Measurements from ENCODE around the gene TTC14. TPM values are rescaled to one million over a fixed set of nuclear protein-coding genes. Genes with fewer than 3 reads are reported as not detected.
"Not testable (repeated sequence)": the region's sequence is repeated elsewhere in the genome, so short reads cannot be mapped to it uniquely, and the experiment has no call there.

The TTC14 gene
- total and polyA plus RNA-seq, 2 donors: 18.0 to 71.3 TPM

DNA sequence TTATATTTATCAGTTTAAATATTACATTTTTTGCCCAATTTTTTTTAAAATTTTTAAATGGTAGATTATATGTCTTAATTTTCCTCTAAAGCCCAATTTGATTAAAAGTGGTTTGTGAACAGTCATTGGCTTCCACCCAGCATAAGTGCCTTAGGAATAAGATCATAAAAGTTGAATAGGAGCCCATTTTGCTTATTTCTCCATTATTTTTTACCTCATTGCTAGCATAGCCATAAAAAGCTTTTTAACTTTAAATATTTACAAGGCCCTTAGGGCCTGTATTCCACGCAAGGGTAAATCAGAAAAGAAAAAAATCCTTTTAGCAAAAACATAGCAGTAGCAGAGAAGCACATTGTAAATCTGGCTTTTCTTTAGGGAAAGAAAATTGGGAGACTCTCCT is 9.0 kb downstream of the TTC14 start:
- WGBS: 62% methylated on average over 1 of the region's 1 CpG
- no peak overlapping the region for H3K27ac ChIP-seq (ENCODE audit: low read depth)
- no peak for DNase-seq (ENCODE audit: extremely low spot score)
- no peaks in the 10 kb centered on the region for H3K4me1 ChIP-seq (ENCODE audit: insufficient read depth)
- H3K4me3 ChIP-seq (ENCODE audit: low read depth, low read length): no peak overlapping the region
- peaks cover 9% of the 10 kb centered on the region for H3K36me3 ChIP-seq (ENCODE audit: insufficient read depth)

DNA sequence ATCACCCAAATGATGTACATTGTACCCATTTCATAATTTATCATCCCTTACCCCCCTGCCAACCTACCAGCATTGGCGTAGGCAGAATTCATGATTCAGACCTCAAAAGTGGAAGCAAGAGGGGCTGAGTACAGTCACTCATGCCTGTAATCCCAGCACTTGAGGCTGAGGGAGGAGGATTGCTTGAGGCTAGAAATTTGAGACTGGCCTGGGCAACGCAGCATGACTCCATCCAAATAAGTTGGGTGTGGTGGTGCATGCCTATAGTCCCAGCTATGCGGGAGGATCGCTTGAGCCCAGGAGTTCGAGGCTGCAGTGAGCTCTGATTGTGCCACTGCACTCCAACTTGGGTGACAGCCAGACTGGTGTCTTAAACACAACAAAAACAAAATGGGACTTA is 10.4 kb downstream of the TTC14 start:
- Histone ChIP-seq H3K4me1 (ENCODE audit: insufficient read depth) (no peaks in the 10 kb centered on the region), H3K27ac (ENCODE audit: low read depth) (no peak overlapping the region), H3K36me3 (ENCODE audit: insufficient read depth) (peaks cover 7% of the 10 kb centered on the region), H3K4me3 (ENCODE audit: low read depth, low read length) (no peak overlapping the region)
- 91% methylated on average over 5 of the region's 5 CpGs for WGBS
- DNase-seq (ENCODE audit: extremely low spot score): no peak

DNA sequence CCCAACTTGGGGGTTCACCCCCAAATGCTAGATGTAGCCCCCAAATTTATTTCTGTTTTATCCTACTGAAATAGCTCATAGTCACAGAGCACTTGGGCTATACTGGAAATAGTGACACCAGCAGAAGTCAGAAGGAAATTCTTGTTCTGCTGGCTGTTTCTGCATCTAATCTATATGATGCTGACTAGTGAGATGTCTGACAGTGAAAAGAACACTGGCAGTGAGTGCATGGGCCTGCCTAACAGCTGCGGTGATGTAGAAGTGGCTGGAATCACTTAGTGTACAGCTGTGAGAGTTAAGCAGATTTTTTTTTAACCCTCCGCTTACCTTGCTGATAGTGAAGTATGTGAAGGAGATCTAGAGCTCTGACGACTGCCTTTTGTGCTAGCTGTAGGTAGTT is 14.0 kb downstream of the TTC14 start:
- 51% methylated on average over 3 of the region's 3 CpGs for WGBS

DNA sequence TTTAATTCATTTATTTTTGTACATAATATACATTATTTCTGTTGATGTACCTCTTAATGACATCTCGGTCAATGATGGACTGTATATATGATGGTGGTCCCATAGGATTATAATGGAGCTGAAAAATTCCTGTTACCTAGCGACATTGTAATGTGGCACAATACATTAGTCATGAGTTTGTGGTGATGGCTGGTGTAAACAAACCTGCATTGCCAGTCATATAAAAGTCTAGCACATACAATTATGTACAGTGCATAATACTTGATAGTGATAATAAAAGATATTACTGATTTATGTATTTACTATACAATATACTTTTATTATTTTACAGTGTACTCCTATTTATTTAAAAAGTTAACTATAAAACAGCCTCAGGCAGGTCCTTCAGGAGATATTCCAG is 15.1 kb downstream of the TTC14 start:
- Histone ChIP-seq H3K4me3 (ENCODE audit: low read depth, low read length) (no peak overlapping the region), H3K27ac (ENCODE audit: low read depth) (no peak overlapping the region), H3K4me1 (ENCODE audit: insufficient read depth) (no peaks in the 10 kb centered on the region), H3K36me3 (ENCODE audit: insufficient read depth) (peaks cover 4% of the 10 kb centered on the region)
- DNase-seq (ENCODE audit: extremely low spot score): no peak
- WGBS: 93% methylated on average over 2 of the region's 2 CpGs

More for the DNA sequence above, 14.0 kb downstream of the TTC14 start:
- Histone ChIP-seq H3K4me3 (ENCODE audit: low read depth, low read length) (no peak overlapping the region), H3K4me1 (ENCODE audit: insufficient read depth) (no peaks in the 10 kb centered on the region), H3K36me3 (ENCODE audit: insufficient read depth) (peaks cover 4% of the 10 kb centered on the region), H3K27ac (ENCODE audit: low read depth) (no peak overlapping the region)
- DNase-seq (ENCODE audit: extremely low spot score): no peak

DNA sequence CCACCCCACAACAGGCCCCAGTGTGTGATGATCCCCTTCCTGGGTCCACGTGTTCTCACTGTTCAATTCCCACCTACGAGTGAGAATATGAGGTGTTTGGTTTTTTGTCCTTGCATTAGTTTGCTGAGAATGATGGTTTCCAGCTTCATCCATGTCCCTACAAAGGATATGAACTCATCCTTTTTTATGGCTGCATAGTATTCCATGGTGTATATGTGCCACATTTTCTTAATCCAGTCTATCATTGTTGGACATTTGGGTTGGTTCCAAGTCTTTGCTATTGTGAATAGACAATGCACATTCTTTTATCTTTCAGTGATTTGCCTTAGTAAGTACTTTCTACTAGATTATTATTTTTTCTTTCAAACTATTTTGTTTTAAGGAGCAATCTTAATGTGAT is 16.6 kb downstream of the TTC14 start:
- H3K4me3 ChIP-seq (ENCODE audit: low read depth, low read length); H3K27ac ChIP-seq (ENCODE audit: low read depth); H3K36me3 ChIP-seq (ENCODE audit: insufficient read depth); DNase-seq (ENCODE audit: extremely low spot score); H3K4me1 ChIP-seq (ENCODE audit: insufficient read depth): not testable (repeated sequence)
- 96% methylated on average over 2 of the region's 2 CpGs for WGBS

DNA sequence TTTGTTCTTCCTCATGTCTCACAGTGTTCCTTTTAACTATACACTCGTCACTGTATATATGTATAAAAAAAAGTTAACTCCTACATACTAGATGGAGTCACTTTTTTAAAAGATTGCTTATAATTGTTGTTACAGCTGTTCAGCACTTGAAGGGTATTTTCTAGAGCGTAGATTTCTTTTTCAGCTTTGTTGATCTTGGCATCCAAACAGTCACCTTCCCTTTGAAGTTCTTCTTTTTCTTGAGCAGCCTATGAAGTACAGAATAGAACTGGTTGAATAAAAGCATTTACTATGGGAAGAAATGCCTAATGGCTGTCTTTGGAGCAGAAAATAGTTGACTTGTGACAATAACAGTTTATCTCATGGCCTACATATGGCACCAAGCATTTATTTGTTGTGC is 17.8 kb downstream of the TTC14 start:
- H3K27ac ChIP-seq (ENCODE audit: low read depth): no peak overlapping the region
- no peaks in the 10 kb centered on the region for H3K4me1 ChIP-seq (ENCODE audit: insufficient read depth)
- WGBS: 86% methylated on average over 2 of the region's 2 CpGs
- no peak for DNase-seq (ENCODE audit: extremely low spot score)
- no peak overlapping the region for H3K4me3 ChIP-seq (ENCODE audit: low read depth, low read length)
- no peaks in the 10 kb centered on the region for H3K36me3 ChIP-seq (ENCODE audit: insufficient read depth)

DNA sequence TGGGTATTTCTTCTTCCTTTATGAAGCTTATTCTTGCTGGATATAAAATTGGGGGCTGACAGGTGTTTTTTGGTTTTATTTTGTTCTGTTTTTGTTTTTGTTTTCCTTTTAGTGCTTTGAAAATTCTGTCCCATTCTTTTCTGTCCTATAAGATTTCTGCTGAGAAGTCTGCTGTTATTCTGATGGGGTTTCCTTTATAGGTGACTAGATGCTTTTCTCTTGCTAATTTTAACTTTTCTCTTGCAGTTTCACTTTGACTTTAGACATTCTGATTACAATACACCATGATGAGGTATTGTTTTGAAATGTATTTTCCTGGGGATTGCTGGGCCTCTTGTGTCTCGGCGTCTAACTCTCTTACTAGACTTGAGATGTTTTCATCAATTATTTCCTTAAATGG is 22.8 kb downstream of the TTC14 start:
- 97% methylated on average over 2 of the region's 2 CpGs for WGBS
- DNase-seq (ENCODE audit: extremely low spot score): no peak
- Histone ChIP-seq H3K4me1 (ENCODE audit: insufficient read depth) (no peaks in the 10 kb centered on the region), H3K36me3 (ENCODE audit: insufficient read depth) (no peaks in the 10 kb centered on the region), H3K4me3 (ENCODE audit: low read depth, low read length) (no peak overlapping the region), H3K27ac (ENCODE audit: low read depth) (no peak overlapping the region)

DNA sequence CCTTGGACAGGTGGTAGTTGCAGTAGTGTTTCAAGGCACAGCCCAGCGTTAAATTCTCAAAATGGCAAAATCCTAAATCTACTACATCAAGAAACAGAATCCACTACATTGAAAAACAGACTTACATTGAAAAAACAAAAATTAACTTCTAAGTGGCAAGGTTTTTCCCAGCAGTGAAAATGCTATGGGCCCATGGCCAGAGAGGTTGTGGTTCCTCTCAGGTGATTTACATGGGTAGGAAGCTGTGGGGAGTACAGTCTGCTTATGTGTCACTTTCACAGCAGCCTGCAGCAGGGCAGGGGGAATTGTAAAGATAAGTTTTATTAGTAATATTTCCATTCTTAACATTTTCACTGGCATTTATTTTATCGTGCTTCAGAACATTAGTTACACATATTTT is 24.9 kb downstream of the TTC14 start:
- Histone ChIP-seq H3K4me1 (ENCODE audit: insufficient read depth) (no peaks in the 10 kb centered on the region), H3K36me3 (ENCODE audit: insufficient read depth) (no peaks in the 10 kb centered on the region), H3K4me3 (ENCODE audit: low read depth, low read length) (no peak overlapping the region), H3K27ac (ENCODE audit: low read depth) (no peak overlapping the region)
- 91% methylated on average over 2 of the region's 2 CpGs for WGBS
- no peak for DNase-seq (ENCODE audit: extremely low spot score)

DNA sequence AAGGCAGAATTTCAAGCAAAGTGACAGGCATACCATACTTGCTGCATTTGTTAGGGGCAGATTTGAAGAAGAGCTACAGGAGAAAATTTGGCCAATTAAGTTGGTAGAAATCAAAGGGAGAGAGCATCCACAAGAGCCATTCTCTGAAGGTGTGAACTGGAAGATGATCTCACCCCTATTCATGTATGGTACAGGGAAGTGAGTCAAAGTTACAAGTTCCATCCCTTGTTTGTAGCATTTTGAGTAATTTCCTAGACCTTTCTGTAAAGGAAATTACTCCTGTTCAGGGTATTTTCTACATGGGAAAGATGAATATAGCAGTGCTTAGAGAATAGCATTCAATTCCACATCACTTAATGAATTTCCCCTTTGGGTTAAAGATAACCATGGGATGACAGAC is 28.4 kb downstream of the TTC14 start:
- Histone ChIP-seq H3K4me1 (ENCODE audit: insufficient read depth) (no peaks in the 10 kb centered on the region), H3K4me3 (ENCODE audit: low read depth, low read length) (no peak overlapping the region), H3K27ac (ENCODE audit: low read depth) (no peak overlapping the region), H3K36me3 (ENCODE audit: insufficient read depth) (no peaks in the 10 kb centered on the region)
- no peak for DNase-seq (ENCODE audit: extremely low spot score)

DNA sequence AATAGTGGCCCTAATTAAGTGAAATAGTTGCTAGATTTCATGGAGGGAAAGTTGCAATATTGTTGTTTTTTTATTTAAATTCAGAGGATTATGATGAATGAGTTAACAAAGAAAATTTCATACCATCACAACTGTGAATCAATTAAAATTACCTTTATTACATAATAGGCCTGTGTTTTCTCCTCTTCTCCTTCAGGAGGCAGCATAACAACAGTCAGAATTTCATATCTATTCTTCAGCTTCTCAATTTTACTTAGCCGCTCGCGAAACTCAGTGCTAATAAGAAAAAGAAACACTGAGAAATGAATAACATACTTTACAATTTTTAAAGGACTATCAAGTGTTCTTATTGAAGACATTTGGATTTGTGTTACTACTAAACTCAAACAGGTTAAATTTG is 29.4 kb downstream of the TTC14 start:
- no peaks in the 10 kb centered on the region for H3K4me1 ChIP-seq (ENCODE audit: insufficient read depth)
- no peak overlapping the region for H3K27ac ChIP-seq (ENCODE audit: low read depth)
- no peaks in the 10 kb centered on the region for H3K36me3 ChIP-seq (ENCODE audit: insufficient read depth)
- H3K4me3 ChIP-seq (ENCODE audit: low read depth, low read length): no peak overlapping the region
- WGBS: 86% methylated on average over 3 of the region's 3 CpGs
- DNase-seq (ENCODE audit: extremely low spot score): no peak

DNA sequence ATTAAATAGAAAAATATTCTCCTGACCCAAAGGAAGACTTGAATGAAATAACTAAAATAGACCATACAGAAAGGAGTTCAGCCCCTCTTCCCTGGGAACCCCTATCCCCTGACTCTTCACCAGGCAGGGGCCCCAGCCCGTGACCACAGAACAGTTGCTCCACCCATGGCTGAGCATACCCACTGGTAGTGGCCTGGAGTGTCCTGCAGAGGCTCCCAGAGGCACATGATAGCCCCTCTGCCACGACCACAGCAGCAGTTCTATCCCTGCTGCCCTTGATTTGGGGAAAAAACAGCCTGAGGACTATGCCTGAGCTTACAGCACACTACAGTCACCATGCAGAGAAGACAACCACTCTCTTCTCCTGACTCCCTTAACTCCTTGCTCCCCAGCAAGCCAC is 31.8 kb downstream of the TTC14 start:
- no peak overlapping the region for H3K4me3 ChIP-seq (ENCODE audit: low read depth, low read length)
- DNase-seq (ENCODE audit: extremely low spot score): no peak
- H3K4me1 ChIP-seq (ENCODE audit: insufficient read depth): no peaks in the 10 kb centered on the region
- no peaks in the 10 kb centered on the region for H3K36me3 ChIP-seq (ENCODE audit: insufficient read depth)
- H3K27ac ChIP-seq (ENCODE audit: low read depth): no peak overlapping the region
- WGBS: 14% methylated on average over 2 of the region's 2 CpGs

DNA sequence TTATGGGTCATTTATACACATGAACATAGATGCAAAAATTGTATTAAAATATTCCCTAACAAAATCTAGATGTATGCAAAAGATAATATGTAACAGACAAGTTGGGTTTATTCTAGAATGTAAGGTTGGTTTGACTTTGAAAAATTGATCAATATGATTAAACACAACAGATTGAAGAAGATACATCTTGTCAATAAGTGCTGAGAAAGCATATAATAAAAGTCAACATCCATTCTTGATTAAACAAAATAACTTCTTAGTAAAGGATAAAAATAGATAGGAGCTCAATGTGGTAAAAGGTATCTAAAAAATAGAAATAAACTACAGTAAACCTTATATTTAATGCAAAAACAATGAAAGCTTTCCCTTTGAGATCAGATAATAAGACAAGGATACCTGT is 39.0 kb downstream of the TTC14 start:
- DNase-seq (ENCODE audit: extremely low spot score): no peak
- Histone ChIP-seq H3K27ac (ENCODE audit: low read depth) (no peak overlapping the region), H3K4me1 (ENCODE audit: insufficient read depth) (no peaks in the 10 kb centered on the region), H3K4me3 (ENCODE audit: low read depth, low read length) (no peak overlapping the region), H3K36me3 (ENCODE audit: insufficient read depth) (no peaks in the 10 kb centered on the region)

DNA sequence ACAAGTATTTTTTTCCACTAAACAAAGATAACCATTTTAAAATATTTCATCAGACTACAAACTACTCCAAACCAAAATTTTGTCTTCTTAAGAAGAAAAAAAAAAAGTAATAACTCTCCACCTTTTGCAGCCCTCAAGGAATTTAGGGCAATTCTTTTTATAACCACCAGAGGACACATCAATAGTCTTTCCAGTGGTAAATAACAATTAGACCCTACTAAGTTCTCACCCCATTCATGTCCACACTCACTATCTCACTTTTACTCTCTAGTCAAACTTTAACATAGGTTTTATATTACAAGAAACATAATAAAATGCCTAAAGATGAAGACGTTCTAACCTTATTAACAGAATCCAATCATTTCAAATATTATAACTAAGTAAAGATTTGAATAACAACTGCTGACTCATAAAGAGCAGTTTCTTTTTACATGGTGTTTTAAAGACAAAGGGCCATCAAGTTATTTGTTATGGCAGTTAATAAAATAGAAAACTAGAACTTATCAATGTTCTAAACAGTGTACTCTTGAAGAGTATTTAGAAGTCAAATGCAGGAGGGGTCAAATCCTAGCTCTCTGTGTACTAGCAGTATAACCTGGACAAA is 44.3 kb downstream of the TTC14 start:
- Histone ChIP-seq H3K4me3 (ENCODE audit: low read depth, low read length) (no peak overlapping the region), H3K27ac (ENCODE audit: low read depth) (no peak overlapping the region), H3K36me3 (ENCODE audit: insufficient read depth) (no peaks in the 10 kb centered on the region), H3K4me1 (ENCODE audit: insufficient read depth) (no peaks in the 10 kb centered on the region)
- WGBS: 26% methylated on average over 1 of the region's 1 CpG
- DNase-seq (ENCODE audit: extremely low spot score): no peak

DNA sequence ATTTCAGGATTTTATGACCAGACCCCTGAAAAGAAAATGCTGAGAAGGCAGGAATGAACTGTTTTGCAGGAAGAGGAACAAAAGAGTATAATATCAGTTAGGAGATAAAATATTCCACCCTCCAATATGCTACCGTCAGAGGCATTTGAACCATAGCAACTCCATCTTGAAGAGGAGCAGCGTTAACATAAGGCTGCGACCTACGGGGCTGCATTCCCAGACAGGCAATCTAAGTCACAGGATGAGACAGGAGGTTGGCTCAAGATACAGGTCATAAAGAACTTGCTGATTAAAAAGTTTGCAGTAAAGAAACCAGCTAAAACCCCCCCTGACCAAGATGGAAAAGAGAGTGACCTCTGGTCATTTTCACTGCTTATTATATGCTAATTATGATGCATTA is 54.4 kb downstream of the TTC14 start:
- no peaks in the 10 kb centered on the region for H3K36me3 ChIP-seq (ENCODE audit: insufficient read depth)
- DNase-seq (ENCODE audit: extremely low spot score): no peak
- H3K27ac ChIP-seq (ENCODE audit: low read depth): no peak overlapping the region
- no peak overlapping the region for H3K4me3 ChIP-seq (ENCODE audit: low read depth, low read length)
- WGBS: 44% methylated on average over 4 of the region's 4 CpGs
- H3K4me1 ChIP-seq (ENCODE audit: insufficient read depth): no peaks in the 10 kb centered on the region

DNA sequence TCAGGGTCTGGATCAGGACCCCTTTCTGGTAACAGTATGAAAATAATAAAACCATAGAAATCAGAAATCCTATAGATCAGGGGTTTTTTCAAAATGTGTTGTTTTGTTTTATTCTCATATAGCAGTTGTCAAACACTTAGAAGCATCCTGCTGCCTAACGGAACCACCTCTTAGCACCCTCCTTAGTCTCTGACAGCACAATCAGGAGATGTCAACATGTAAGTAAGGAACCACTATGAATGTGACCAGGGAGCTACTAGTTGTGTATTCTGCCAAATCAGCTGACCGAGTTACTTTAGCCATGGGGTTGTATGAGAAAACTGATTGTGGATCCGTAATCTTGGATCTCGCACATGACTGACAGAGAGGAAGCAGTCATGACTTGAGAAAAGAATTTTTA is 55.1 kb downstream of the TTC14 start:
- H3K36me3 ChIP-seq (ENCODE audit: insufficient read depth): no peaks in the 10 kb centered on the region
- H3K4me3 ChIP-seq (ENCODE audit: low read depth, low read length): no peak overlapping the region
- WGBS: 65% methylated on average over 4 of the region's 4 CpGs
- DNase-seq (ENCODE audit: extremely low spot score): no peak
- H3K27ac ChIP-seq (ENCODE audit: low read depth): no peak overlapping the region
- no peaks in the 10 kb centered on the region for H3K4me1 ChIP-seq (ENCODE audit: insufficient read depth)
